ENCODE data around the gene CCL5.

CCL5 gene

GRCh38 chr17:35892091-35893035, 12.2 kb upstream of the CCL5 start:
- H3K9me2 ChIP-seq (ENCODE audit: low read depth, low read length): no peaks in the 10 kb centered on the region
- no peak for TF ChIP-seq EZH2 (IDR thresholded peaks at IDR 0.05; ENCODE audit: borderline replicate concordance, low read length)
- no peak for TF ChIP-seq CTCF (IDR thresholded peaks at IDR 0.05; ENCODE audit: low read length)
- no peak overlapping the region for H3K4me3 ChIP-seq (ENCODE audit: low read depth, low read length, poor library complexity, severe bottlenecking)
- H3K36me3 ChIP-seq (ENCODE audit: insufficient read depth, low read length): no peaks in the 10 kb centered on the region
- H3K79me2 ChIP-seq (ENCODE audit: insufficient read depth, low read length): no peaks in the 10 kb centered on the region
- H2AFZ ChIP-seq (ENCODE audit: low read length): no peak overlapping the region
- no peaks in the 10 kb centered on the region for H3K9me3 ChIP-seq (ENCODE audit: low read length)
- H3K9ac ChIP-seq (ENCODE audit: low read length): no peak overlapping the region
- no peak overlapping the region for H3K27ac ChIP-seq (ENCODE audit: low read depth, low read length, poor library complexity, severe bottlenecking)
- no peaks in the 10 kb centered on the region for H3F3A ChIP-seq (ENCODE audit: insufficient read depth, low read length)
- H3K4me1 ChIP-seq (ENCODE audit: insufficient read depth, low read length, severe bottlenecking): no peaks in the 10 kb centered on the region
- no peaks in the 10 kb centered on the region for H4K20me1 ChIP-seq (ENCODE audit: insufficient read depth, low read length)
- no peak overlapping the region for H3K4me2 ChIP-seq (ENCODE audit: low read length)
- H3K27me3 ChIP-seq (ENCODE audit: insufficient read depth, low read length): no peaks in the 10 kb centered on the region

GRCh38 chr17:35891269-35891668, 11.1 kb upstream of the CCL5 start:
- H3K9me3 ChIP-seq (ENCODE audit: low read length): no peaks in the 10 kb centered on the region
- no peak overlapping the region for H3K9ac ChIP-seq (ENCODE audit: low read length)
- no peaks in the 10 kb centered on the region for H4K20me1 ChIP-seq (ENCODE audit: insufficient read depth, low read length)
- no peak for TF ChIP-seq EZH2 (IDR thresholded peaks at IDR 0.05; ENCODE audit: borderline replicate concordance, low read length)
- TF ChIP-seq CTCF (IDR thresholded peaks at IDR 0.05; ENCODE audit: low read length): no peak
- H3K36me3 ChIP-seq (ENCODE audit: insufficient read depth, low read length): no peaks in the 10 kb centered on the region
- no peaks in the 10 kb centered on the region for H3K9me2 ChIP-seq (ENCODE audit: low read depth, low read length)
- no peak overlapping the region for H3K4me3 ChIP-seq (ENCODE audit: low read depth, low read length, poor library complexity, severe bottlenecking)
- no peaks in the 10 kb centered on the region for H3K79me2 ChIP-seq (ENCODE audit: insufficient read depth, low read length)
- H2AFZ ChIP-seq (ENCODE audit: low read length): no peak overlapping the region
- no peaks in the 10 kb centered on the region for H3F3A ChIP-seq (ENCODE audit: insufficient read depth, low read length)
- H3K4me2 ChIP-seq (ENCODE audit: low read length): no peak overlapping the region
- H3K27ac ChIP-seq (ENCODE audit: low read depth, low read length, poor library complexity, severe bottlenecking): no peak overlapping the region
- no peaks in the 10 kb centered on the region for H3K27me3 ChIP-seq (ENCODE audit: insufficient read depth, low read length)
- H3K4me1 ChIP-seq (ENCODE audit: insufficient read depth, low read length, severe bottlenecking): no peaks in the 10 kb centered on the region

GRCh38 chr17:35890774-35891155, 10.6 kb upstream of the CCL5 start:
- Histone ChIP-seq H2AFZ (ENCODE audit: low read length) (no peak overlapping the region), H3K9me2 (ENCODE audit: low read depth, low read length) (no peaks in the 10 kb centered on the region), H3K9ac (ENCODE audit: low read length) (no peak overlapping the region), H3K4me1 (ENCODE audit: insufficient read depth, low read length, severe bottlenecking) (no peaks in the 10 kb centered on the region), H3K9me3 (ENCODE audit: low read length) (no peaks in the 10 kb centered on the region), H3F3A (ENCODE audit: insufficient read depth, low read length) (no peaks in the 10 kb centered on the region), H3K4me3 (ENCODE audit: low read depth, low read length, poor library complexity, severe bottlenecking) (no peak overlapping the region), H3K4me2 (ENCODE audit: low read length) (no peak overlapping the region), H4K20me1 (ENCODE audit: insufficient read depth, low read length) (no peaks in the 10 kb centered on the region), H3K27ac (ENCODE audit: low read depth, low read length, poor library complexity, severe bottlenecking) (no peak overlapping the region), H3K36me3 (ENCODE audit: insufficient read depth, low read length) (no peaks in the 10 kb centered on the region), H3K79me2 (ENCODE audit: insufficient read depth, low read length) (no peaks in the 10 kb centered on the region), H3K27me3 (ENCODE audit: insufficient read depth, low read length) (no peaks in the 10 kb centered on the region)
- TF ChIP-seq CTCF (IDR thresholded peaks at IDR 0.05; ENCODE audit: low read length) (no peak), EZH2 (IDR thresholded peaks at IDR 0.05; ENCODE audit: borderline replicate concordance, low read length) (no peak)
